Right renal cortex interstitium (tissue), 3 donors: ENCODE results near the gene HIPK4. TPM values are rescaled to one million over a fixed set of nuclear protein-coding genes. Genes with fewer than 3 reads are reported as not detected.

ENCODE experiments used
- DNase-seq, 3 donors: peaks; one replicate each; pipeline ENCODE4 v3.0.0-alpha.2; 2013; ENCODE audit warnings: low read depth in 3 of 3, low spot score in 2 of 3
- polyA plus RNA-seq, 3 donors: library from polyadenylated mRNA; unstranded; fragments of 120-200 nt; gene quantifications; one replicate each; pipeline ENCODE4 v1.2.1, GENCODE V29; 2013; ENCODE audit not compliant: insufficient read length in 3 of 3

HIPK4 gene
- polyA plus RNA-seq, 3 donors: 0.04 to 0.16 (median 0.07) TPM

- no peak for DNase-seq
These were observed 22.2 kb downstream of the HIPK4 start for GRCh38 chr19:40367577-40368434.

GRCh38 chr19:40366697-40367561 is 23.1 kb downstream of the HIPK4 start:
- DNase-seq: peak in 1 of 3 donors; percentile 21

GRCh38 chr19:40365613-40366401 is 24.2 kb downstream of the HIPK4 start:
- DNase-seq: peak in 2 of 3 donors; percentile 74 to 77

DNA sequence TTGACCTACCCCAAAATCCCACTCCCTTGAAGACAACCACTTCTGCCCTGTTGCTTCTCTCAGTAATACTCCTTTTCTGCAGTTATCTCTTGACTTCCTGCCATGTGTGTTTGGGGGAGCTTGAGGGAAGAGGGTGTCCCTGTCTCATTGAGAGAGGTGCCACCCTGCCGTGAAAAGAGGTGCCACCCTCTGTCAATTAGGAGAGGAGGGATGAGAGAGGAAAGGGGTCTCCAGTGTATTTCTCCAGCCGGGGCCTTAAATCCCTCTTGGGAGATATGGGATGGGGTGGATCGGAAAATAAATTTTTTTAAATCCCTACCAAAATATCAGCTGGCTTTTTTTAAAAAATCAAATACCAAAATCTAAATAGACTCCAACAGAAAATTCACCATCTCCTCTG is 25.0 kb downstream of the HIPK4 start:
- no peak for DNase-seq

GRCh38 chr19:40363069-40363468 is 26.9 kb downstream of the HIPK4 start:
- DNase-seq: no peak

- no peak for DNase-seq
These were observed 27.8 kb downstream of the HIPK4 start for GRCh38 chr19:40362160-40362559.

GRCh38 chr19:40360708-40361241 is 29.2 kb downstream of the HIPK4 start:
- DNase-seq: no peak

DNA sequence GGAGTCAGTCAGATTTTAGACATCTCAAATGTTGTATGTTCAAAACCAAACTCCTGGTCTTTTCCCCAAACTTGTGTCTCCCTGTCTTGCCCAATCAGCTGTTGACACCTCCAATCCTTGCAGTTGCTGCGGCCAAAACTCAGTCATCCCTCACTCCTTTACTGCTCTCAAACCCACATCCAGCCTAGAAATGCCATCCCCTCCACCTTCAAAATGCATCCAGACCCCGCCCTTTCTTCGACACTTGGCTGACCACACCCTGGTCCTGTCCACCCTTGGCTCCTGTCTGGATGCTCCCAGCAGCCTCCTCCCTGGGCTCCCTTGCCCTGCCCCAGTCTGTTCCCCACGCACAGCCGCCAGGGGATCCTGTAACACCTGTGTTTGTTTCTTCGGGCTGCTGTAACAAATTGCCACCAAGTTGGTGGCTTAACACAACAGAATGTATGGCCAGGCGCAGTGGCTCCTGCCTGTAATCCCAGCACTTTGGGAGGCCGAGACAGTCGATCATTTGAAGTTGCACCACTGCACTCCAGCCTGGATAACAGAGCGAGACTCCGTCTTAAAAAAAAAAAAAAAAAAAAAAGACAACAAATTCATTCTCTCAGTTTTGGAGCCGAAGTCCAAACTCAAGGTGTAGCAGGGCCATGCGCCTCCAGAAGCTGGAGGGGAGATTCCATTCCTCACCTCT is 29.8 kb downstream of the HIPK4 start:
- no peak for DNase-seq

DNA sequence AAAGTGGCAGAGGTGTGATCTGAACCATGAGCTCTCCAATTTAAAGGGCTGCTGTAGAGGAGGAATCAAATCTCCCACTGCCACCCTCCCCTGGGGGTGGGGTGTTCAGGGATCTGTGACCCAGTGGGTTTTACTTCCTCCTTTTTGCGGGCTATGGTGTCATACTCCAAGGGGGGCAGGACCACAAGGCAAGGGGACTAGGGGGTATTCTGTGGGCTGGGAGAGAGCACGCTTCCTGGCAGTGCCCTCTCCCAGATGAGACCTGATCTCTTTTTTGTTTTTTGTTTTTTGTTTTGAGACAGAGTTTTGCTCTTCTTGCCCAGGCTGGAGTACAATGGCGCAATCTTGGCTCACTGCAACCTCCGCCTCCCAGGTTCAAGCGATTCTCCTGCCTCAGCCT is 31.2 kb downstream of the HIPK4 start:
- no peak for DNase-seq

DNA sequence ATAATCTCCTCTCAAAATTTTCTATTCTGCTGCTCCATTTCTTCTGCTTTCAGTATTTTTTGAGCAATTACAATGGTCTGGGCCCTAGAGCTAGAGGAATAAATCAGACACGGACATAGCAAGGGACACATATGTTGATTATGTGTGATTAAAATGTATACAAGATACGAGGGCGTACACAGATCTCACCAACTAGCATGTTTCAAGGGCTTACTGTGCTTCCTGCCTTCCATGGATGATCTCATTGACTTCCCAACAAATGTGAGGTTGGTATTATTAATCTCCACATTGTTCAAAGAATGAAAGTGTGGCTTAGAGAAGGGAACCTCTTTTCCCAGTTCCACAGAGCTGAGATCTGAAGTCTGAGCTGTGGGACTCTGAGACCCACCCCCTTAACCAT is 32.3 kb downstream of the HIPK4 start:
- DNase-seq: no peak

DNA sequence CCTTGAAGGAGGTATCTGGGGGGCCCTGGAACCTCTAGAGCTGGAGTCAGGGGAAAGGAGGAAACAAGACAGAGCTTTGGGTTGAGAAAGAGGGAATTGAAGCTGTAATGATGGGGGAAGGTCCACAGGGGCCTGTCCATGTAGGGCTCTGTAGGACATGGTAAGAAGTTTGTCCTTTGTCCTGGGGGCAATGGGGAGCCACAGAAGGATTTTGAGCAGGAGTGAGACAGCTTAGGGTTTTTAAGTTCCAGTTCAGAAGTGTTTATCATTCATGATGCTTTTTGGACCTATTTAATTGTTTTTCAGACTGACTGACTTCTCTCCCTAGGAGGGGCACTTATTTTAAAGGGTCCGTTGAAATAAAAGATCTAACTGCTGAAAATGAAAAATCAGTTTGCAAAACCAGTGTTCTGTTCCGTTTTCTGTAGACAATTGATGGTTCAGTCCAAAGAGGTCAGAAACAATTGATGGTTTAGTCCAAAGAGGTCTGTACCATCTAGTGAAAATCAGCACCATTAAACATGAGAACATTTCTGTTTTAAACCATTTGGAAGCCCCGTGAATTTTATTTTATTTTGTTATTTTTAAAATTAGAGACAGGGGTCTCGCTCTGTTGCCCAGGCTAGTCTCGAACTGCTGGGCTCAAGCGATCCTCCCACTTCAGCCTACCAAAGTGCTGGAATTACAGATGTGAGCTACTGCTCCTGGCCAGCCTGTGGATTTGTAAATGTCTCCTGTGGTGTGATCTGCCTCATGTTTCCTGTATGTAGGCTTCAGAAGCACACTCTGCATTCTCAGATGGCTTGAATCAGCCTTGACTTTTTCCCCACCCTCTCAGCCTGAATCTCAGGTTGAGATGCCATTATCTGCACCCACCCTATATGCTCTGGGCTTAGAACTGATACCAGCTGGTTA is 33.0 kb downstream of the HIPK4 start:
- no peak for DNase-seq

DNA sequence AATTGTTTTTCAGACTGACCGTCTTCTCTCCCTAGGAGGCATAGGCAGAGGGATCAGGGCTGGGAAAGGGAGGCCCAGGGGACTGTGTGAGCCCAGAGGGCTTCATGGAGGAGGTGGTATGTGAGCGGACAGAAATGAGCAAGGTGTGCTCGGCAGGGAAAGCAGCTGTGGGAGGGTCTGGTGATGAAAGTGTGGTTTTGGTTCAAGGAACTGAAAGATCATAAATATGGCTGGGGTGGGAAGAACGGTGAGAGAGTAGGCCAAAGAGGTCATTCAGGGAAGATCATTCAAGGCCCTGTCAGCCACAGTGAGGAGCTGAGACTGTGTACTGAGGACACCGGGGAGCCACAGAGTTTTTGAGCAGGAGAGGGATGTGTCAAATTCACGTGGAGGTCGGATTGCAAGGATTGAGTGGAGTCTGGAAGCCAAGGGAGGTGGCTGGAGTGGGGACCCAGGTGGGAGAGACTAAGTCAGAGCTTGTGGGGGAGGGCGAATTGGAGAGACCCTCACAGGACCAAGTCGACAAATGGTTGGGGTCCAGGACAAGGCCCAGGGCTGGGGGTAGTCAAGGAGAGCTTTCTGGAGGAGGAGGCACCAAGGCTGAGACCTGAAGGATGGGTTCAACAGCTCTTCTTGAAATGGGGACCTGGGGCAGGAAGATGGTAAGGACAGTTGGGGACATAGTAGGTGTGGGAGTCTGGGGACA is 33.9 kb downstream of the HIPK4 start:
- no peak for DNase-seq

DNA sequence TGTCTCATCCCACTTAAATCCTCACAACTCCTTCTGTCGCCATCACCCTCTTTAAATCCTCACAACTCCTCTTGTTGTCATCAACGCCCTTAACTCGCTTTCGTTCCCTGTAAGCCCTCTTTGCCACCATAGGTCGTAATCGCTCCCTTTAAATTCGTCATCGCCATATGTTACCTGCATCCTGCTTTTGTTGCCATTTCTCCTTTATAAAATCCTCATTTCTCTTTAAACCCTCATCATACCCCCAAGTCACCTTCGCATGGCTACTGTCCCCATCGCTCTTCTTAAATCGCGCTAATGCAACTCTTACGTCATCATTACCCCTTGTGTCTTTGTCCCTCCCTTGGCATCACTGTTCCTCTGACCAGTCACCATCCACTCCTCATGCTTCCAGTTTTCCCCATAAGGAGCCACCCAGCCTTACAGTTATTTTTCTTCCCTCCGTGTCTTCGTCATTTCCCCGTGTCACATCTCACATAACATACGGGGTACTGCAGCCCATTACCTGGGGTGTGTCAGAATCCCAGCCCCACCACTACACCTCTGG is 40.9 kb downstream of the HIPK4 start:
- DNase-seq: peak in 1 of 3 donors; percentile 21

GRCh38 chr19:40348125-40348913 is 41.7 kb downstream of the HIPK4 start, which contains the start of the genes C19orf47 and PLD3:
Gene C19orf47 (minus strand): TSS chr19:40348397. CDS start chr19:40341857, 6,540 bp downstream.
Gene PLD3 (plus strand): TSS chr19:40348695. CDS start chr19:40366484, 17,789 bp downstream.
- peak; percentile 88 to 96 (median 95) for DNase-seq

DNA sequence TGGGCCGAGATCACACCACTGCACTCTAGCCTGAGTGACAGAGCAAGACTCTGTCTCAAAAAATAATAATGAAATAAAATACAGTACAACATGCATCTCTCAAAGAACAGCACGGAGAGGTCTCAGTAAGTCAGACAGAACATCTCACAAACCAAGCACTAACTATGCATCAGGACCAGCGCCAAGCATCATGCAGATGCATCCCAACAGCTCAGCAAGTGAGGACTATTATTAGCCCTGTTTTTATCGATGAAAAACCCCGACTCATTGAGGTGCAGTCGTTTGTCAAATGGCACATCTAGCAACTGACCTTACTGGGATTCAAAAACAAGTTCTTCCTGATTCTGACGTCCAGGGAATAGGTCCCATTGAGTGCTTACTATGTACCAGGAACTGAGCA is 45.6 kb downstream of the HIPK4 start:
- no peak for DNase-seq

DNA sequence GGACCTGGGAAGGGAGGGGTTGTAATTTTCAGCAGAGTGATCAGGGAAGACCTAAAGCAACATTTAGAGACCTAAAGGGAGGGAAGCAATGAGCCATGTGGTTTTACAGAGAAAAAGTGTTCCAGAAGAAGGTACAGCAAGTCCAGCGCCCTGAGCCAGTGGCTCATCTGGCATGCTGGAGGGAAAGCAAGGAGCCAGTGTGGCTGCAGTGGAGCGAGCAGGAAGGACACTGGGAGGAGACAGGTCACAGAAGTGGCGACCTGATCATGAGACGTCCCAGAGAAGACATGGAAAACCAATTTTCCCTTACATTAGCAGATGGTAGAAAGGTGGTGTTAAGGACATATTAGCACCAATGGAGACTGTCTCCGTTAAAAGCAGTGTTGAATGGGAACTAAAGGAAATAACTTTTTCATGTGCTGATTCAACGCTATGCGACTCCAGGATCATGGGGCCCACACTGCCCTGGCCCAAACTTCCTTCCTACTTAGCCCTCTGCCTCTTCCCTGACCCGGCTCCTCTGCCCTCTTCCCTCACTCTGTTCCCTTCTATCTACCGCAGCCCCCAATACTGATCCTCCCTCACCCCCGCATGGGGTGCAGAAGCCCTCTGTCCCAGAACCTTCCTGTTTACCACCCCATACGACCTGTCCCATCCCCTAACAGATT is 47.2 kb downstream of the HIPK4 start:
- DNase-seq: no peak
